HG03565 (cell line): ENCODE results near the gene BTF3L4.

Source experiments
- ATAC-seq: cut with Tn5 transposase; IDR thresholded peaks from one replicate; pipeline ENCODE4 v1.9.1; 2021; ENCODE audit warnings: mild to moderate bottlenecking, moderate library complexity; ENCODE audit not compliant: unreplicated experiment

BTF3L4 gene

DNA sequence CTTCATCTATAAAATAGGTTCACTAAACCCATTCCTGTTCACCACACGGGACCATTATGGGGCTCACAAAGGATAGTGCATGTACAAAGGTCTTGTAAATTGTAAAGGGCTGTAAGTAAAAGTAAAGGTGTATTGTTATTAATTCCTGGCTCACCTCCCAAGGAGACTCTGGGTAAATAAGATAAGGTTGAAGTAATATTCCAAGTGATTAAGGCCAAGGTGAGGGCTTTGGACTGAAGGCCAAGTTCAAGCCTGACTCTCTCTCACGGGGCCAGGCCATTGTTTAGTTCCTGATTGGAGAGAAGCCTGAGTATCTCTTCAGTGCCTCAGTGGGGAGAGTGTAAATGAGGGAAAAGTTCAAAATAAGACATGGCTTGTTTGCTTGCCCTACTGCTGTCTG is 66.3 kb downstream of the BTF3L4 start:
- no peak for ATAC-seq

DNA sequence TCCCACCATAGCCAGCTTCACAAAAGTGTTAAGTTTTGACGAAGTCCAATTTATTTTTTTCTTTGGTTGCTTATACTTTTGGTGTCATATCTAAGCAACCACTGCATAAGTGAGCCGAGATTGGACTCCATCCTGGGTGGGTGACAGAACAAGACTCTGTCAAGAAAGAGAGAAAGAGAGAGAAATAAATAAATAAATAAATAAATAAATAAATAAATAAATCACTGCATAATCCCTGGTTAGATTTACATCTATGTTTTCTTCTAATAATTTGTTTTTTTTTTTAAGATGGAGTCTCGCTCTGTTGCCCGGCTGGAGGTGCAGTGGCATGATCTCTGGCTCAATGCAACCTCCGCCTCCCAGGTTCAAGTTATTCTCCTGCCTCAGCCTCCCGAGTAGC is 67.5 kb downstream of the BTF3L4 start:
- ATAC-seq, result no peak

DNA sequence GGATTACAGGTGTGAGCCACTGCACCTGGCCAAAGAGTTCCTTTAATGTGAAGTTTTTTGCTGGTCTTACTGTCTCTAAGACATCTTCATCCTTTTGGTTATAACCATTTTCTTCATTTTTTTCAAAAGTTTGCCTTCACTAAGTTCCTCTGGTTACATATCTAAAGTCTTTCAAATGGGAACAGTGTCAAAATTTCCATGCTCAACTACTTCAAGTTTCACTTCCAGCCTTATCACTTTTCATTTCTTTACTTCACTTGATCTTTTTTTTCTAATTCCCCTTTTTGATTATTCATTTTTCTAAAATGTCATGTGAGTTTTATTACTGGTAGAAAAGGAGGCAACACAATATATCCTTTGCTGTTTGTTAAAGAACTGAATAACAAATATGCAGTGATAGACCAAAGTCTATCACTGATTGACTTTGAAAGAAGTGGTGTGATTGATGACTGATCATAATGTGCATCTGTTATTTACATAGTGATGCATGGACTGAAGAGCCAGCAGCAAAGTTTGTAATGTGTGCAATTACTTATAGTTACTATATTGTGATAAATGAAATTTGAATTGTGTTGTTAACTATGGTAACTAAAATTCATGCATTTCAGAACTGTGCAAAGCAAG is 69.8 kb downstream of the BTF3L4 start:
- ATAC-seq, result no peak

- no peak for ATAC-seq
These were observed 71.4 kb downstream of the BTF3L4 start for GRCh38 chr1:52127181-52128180.

- peak; percentile 56 for ATAC-seq
These were observed 83.9 kb downstream of the BTF3L4 start for GRCh38 chr1:52139817-52140540.
